Heart left ventricle (tissue), 13 donors: ENCODE data around the gene MGAT5.

Source experiments
- CTCF ChIP-seq, 12 donors: fragments of 200-600 bp; sonication (generic) in 4 of 12; IDR thresholded peaks; one replicate each; pipeline versions ENCODE4 v1.5.0 to v1.8.0; 2018 to 2022; ENCODE audit warnings: antibody characterized with exemption in 12 of 12, mild to moderate bottlenecking in 5 of 12
- POLR2A ChIP-seq, 2 donors: fragments of 450-650 bp; IDR thresholded peaks; one replicate each; pipeline ENCODE4 v1.6.1; 2017; ENCODE audit warnings: antibody characterized with exemption in 2 of 2, mild to moderate bottlenecking in 2 of 2, moderate library complexity in 2 of 2
- donor health status: ischemic (EF 13 %, LVEDD 7.1; RV severe dilation, severe dysfunction).
- donor health status: DM: no; HTN: yes; CAD: no.
- donor health status: DM: no; HTN: no; CAD: no.
- donor health status: ischemic (EF 25% LVEDD 6.9; RV normal size, moderate dysfunction).
- donor health status: ischemic (EF 25% LVEDD 5.7; RV mildly dilated, moderate dysfunction).
- donor health status: ischemic (EF 35%, LVEDD 5.7; RV mildly dilated, moderate dysfunction).
- donor health status: nonischemic (EF 11% LVEDD 7.7; RV severe dilation, severe dysfunction).
- donor health status: DM: yes; HTN: yes; CAD: no.
- donor health status: PGD.
- donor health status: ischemic (EF 29% LVEDD 5.4; RV normal size, mild dysfunction).
- donor health status: nonischemic (EF 23%, LVEDD 6.1; RV moderate dilation, normal function).

- TF ChIP-seq CTCF (IDR thresholded peaks at IDR 0.05), result no peak
- TF ChIP-seq POLR2A (IDR thresholded peaks at IDR 0.05), result no peak
These were observed 80.9 kb downstream of the MGAT5 start for GRCh38 chr2:134334542-134335353.
